GM12878 (cell line): ENCODE measurements around the gene JUND. TPM values are rescaled to one million over a fixed set of nuclear protein-coding genes. Genes with fewer than 3 reads are reported as not detected.

Experiments
- ATAC-seq: fragments of 200-7000 bp; cut with Tn5 transposase; 3 replicates; pipeline ENCODE4 v1.9.1; 2020; ENCODE audit warnings: mild to moderate bottlenecking, moderate library complexity
- BruUV-seq: library from RNA; stranded (reverse); fragments of 400-500 nt; replicated peaks from 2 replicates; lab custom pipeline; 2021; lab: Mats Ljungman, UMichigan
- CTCF ChIA-PET: fragments of 300-600 bp; sonication (Branson Sonifier 250); formaldehyde crosslinking; extraction: SDS; loops from one replicate; lab custom pipeline; 2021; ENCODE audit warnings: inconsistent platforms; lab: Yijun Ruan, JAX
- POLR2A ChIA-PET: fragments of 350-600 bp; formaldehyde crosslinking; extraction: SDS; loops from one replicate; lab custom pipeline; 2021; ENCODE audit warnings: inconsistent platforms; lab: Charles Lee
- RAD21 ChIA-PET: fragments of 300-600 bp; sonication (Branson Sonifier 250); formaldehyde crosslinking; loops from one replicate; lab custom pipeline; 2023; ENCODE audit warnings: antibody characterized with exemption; ENCODE audit not compliant: unreplicated experiment; lab: Charles Lee
- SMC1A ChIA-PET: fragments of 300-600 bp; sonication (Branson Sonifier 250); formaldehyde crosslinking; loops from one replicate; lab custom pipeline; 2023; ENCODE audit not compliant: unreplicated experiment, uncharacterized antibody; lab: Charles Lee
- DNase-seq: peaks from one replicate; pipeline ENCODE4 v3.0.0-alpha.2; 2011; ENCODE audit warnings: low read depth, low spot score
- FAIRE-seq: peaks from 3 replicates; lab custom pipeline; 2011; peaks lifted over from hg19 to GRCh38; lab: Jason Lieb, UNC
- H2AFZ ChIP-seq: 2 replicates; pipeline ENCODE4 v1.6.0; 2011; ENCODE audit warnings: low read depth, low read length, control low read depth; ENCODE audit not compliant: control insufficient read depth
- H3K27ac ChIP-seq: 2 replicates; pipeline ENCODE4 v1.5.1; 2011; ENCODE audit warnings: control low read depth; ENCODE audit not compliant: control insufficient read depth, insufficient read depth
- H3K27me3 ChIP-seq, 2 experiments: replicated peaks in 1 of 2; 2 replicates each; pipeline versions ENCODE4 v1.6.0 to v1.6.1; 2011; ENCODE audit warnings: low read length in 1 of 2; ENCODE audit not compliant: control insufficient read depth in 2 of 2, insufficient read depth in 2 of 2
- H3K36me3 ChIP-seq, 2 experiments: 2 replicates each; pipeline ENCODE4 v1.5.1; 2011; ENCODE audit warnings: low read length in 1 of 2; ENCODE audit not compliant: control insufficient read depth in 2 of 2, insufficient read depth in 2 of 2
- H3K4me1 ChIP-seq: 2 replicates; pipeline ENCODE4 v1.6.1; 2011; ENCODE audit warnings: mild to moderate bottlenecking, low read length, moderate library complexity, mixed read lengths; ENCODE audit not compliant: control insufficient read depth, insufficient read depth
- H3K4me2 ChIP-seq: 2 replicates; pipeline ENCODE4 v1.6.0; 2011; ENCODE audit warnings: control low read depth; ENCODE audit not compliant: control insufficient read depth, insufficient read depth
- H3K4me3 ChIP-seq: fragments of 200-600 bp; sonication (generic); 2 replicates; pipeline ENCODE4 v1.5.1; 2016
- H3K79me2 ChIP-seq: 2 replicates; pipeline ENCODE4 v1.6.0; 2011; ENCODE audit warnings: low read length; ENCODE audit not compliant: control insufficient read depth, insufficient read depth
- H3K9ac ChIP-seq: 2 replicates; pipeline ENCODE4 v1.8.0; 2011; ENCODE audit warnings: low read length, control low read depth, mixed read lengths; ENCODE audit not compliant: control insufficient read depth, insufficient read depth
- H3K9me3 ChIP-seq: replicated peaks from 3 replicates; pipeline ENCODE4 v1.5.1; 2011; ENCODE audit warnings: mild to moderate bottlenecking, low read length; ENCODE audit not compliant: control insufficient read depth, insufficient read depth
- H4K20me1 ChIP-seq: 2 replicates; pipeline ENCODE4 v1.6.0; 2011; ENCODE audit not compliant: control insufficient read depth, insufficient read depth
- GATAD2B ChIP-seq: fragments of 450-650 bp; conservative IDR thresholded peaks from 2 replicates; pipeline ENCODE4 v1.6.1; 2017; ENCODE audit warnings: low read depth, mild to moderate bottlenecking, moderate library complexity
- HDAC6 ChIP-seq: fragments of 200-600 bp; sonication (generic); IDR thresholded peaks from one replicate; pipeline ENCODE4 v1.8.0; 2017; ENCODE audit warnings: antibody characterized with exemption; ENCODE audit not compliant: unreplicated experiment
- KDM1A ChIP-seq: fragments of 200-600 bp; sonication (generic); IDR thresholded peaks from 2 replicates; pipeline ENCODE4 v1.6.1; 2016; ENCODE audit warnings: borderline replicate concordance
- RB1 ChIP-seq: fragments of 450-650 bp; formaldehyde crosslinking; IDR thresholded peaks from 2 replicates; pipeline ENCODE4 v1.6.1; 2017; ENCODE audit warnings: mild to moderate bottlenecking, borderline replicate concordance
- SMARCA5 ChIP-seq: fragments of 450-650 bp; IDR thresholded peaks from 2 replicates; pipeline ENCODE4 v1.6.1; 2017; ENCODE audit warnings: mild to moderate bottlenecking
- ZNF217 ChIP-seq: fragments of 450-650 bp; IDR thresholded peaks from 2 replicates; pipeline ENCODE4 v1.6.1; 2017; ENCODE audit warnings: antibody characterized with exemption, mild to moderate bottlenecking
- ZNF687 ChIP-seq: fragments of 450-650 bp; IDR thresholded peaks from 2 replicates; pipeline ENCODE4 v1.6.1; 2017; ENCODE audit warnings: mild to moderate bottlenecking, moderate library complexity
- WGBS: methylation state at CpG from one replicate; pipeline ENCODE4 v1.1.6; 2016; ENCODE audit warnings: low lambda C conversion rate; ENCODE audit not compliant: insufficient replicate concordance, insufficient coverage; ENCODE audit errors: missing lambda C conversion rate; 5-methylcytosine and 5-hydroxymethylcytosine counted together
- in situ Hi-C: fragments of 300-500 bp; cut with MboI; formaldehyde crosslinking; loops from 9 replicates; pipeline ENCODE4 v1.14.3; 2018; ENCODE audit warnings: mixed read lengths
- intact Hi-C: fragments of 100-400 bp; cut with micrococcal nuclease; formaldehyde crosslinking; loops from one replicate; pipeline ENCODE4 v1.14.2; 2022; ENCODE audit not compliant: unreplicated experiment
- polyA plus RNA-seq, 11 experiments: library from polyadenylated mRNA; depleted of rRNA in 4 of 11; unstranded in 6 of 11; stranded (reverse) in 5 of 11; fragments of >200 nt; fragmentation: Nextera tagmentation in 4 of 11; fragmentation: Illumina TruSeq in 1 of 11; extraction: Ambion mirVana in 4 of 11; extraction: Trizol in 1 of 11; gene quantifications; 1 replicate in 1 of 11; 2 replicates in 10 of 11; pipeline versions ENCODE4 v1.2.1 to v1.2.3, GENCODE V29; 2011 to 2016; ENCODE audit warnings: inconsistent platforms in 2 of 11, missing spikeins in 2 of 11, low read depth in 1 of 11
- total RNA-seq, 4 experiments: library from RNA; depleted of rRNA in 3 of 4; stranded (reverse); fragments of >200 nt in 3 of 4; fragmentation: Illumina TruSeq in 1 of 4; extraction: Trizol in 1 of 4; gene quantifications; 2 replicates each; pipeline versions ENCODE4 v1.2.1 to v1.2.3, GENCODE V29; 2013 to 2021
- TF ChIP-seq, protein P1 (sequence below): fragments of 450-650 bp; conservative IDR thresholded peaks from 2 replicates; pipeline ENCODE4 v1.6.1; 2017; ENCODE audit warnings: mild to moderate bottlenecking, moderate library complexity

Gene JUND
- total and polyA plus RNA-seq, 10 of the 15 experiments (the other 5 are each of a cell fraction or from before 2014, with no cell fraction given) = 7.4 to 164 (median 18.8) TPM

DNA sequence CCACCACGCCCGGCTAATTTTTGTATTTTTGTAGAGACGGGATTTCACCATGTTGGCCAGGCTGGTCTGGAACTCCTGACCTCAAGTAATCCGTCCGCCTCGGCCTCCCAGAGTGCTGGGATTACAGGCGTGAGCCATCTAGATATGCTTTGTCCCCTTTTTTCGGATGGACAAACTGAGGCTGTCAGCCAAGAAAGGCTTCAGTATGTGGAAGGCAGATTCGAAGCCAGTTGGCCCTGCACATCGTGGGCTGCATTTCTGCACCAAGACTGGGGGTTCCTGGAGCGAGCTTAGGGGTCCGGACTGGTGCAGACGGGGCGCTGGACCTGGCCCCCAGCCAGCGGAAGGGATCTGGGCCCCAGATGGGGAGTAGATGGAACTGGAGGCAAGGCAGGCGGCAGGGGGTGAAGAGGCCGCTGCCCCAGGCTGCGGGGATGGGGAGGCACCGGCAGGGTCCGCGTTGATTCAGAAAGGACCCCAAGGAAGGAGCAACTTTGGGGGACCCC lies 9.7 kb upstream of the JUND start:
- Histone ChIP-seq H2AFZ (peak overlapping the region; percentile 25; the same call in 1 of the 2 replicates), H4K20me1 (no peaks in the 10 kb centered on the region), H3K4me3 (peak overlapping the region; percentile 96; the same call in 1 of the 2 replicates), H3K4me2 (peak overlapping the region; percentile 71), H3K36me3 (no peaks in the 10 kb centered on the region), H3K79me2 (peaks cover 5% of the 10 kb centered on the region), H3K4me1 (peaks cover 32% of the 10 kb centered on the region), H3K9me3 (no peaks in the 10 kb centered on the region; the same call in 2 of the 3 replicates), H3K27ac (peak overlapping the region; percentile 96), H3K27me3 (no peaks in the 10 kb centered on the region; a peak in 1 of 4 replicates), H3K9ac (peak overlapping the region; percentile 45)
- intact Hi-C loops = no loop called here
- ChIA-PET POLR2A (interaction anchor here (0.5 to 5.8 kb wide), 7 partner anchors 11 to 413 kb away, joined by 3 to 172 read pairs (median 6); partner anchors contain the start of genes JUND and LSM4), SMC1A (interaction anchor here (1.1 to 4.3 kb wide), 4 partner anchors 11 to 31 kb away, joined by 5 to 58 read pairs (median 15); partner anchors contain the start of genes JUND and LSM4), RAD21 (interaction anchor here (0.6 to 5.8 kb wide), 5 partner anchors 10 to 123 kb away, joined by 3 to 136 read pairs (median 6); partner anchors contain the start of gene JUND), CTCF (interaction anchor here (1.5 to 4.5 kb wide), 4 partner anchors 11 to 37 kb away, joined by 4 to 81 read pairs (median 14); partner anchors contain the start of gene JUND)
- WGBS = 20% methylated on average over 21 of the region's 21 CpGs
- TSS peak; percentile 89 for BruUV-seq
- DNase-seq (no peak), FAIRE-seq (no peak), ATAC-seq (peak; percentile 15)
- in situ Hi-C loops = no loop called here
- 0 out of 2 replicates have a peak, but pooled peaks have one; percentile 6 for TF ChIP-seq ZNF687
- TF ChIP-seq KDM1A = 0 out of 2 replicates have a peak, but pooled peaks have one; percentile 30
- TF ChIP-seq ZNF217 = peak; percentile 56; the same call in 1 of the 2 replicates
- 0 out of 2 replicates have a peak, but pooled peaks have one; percentile 80 for TF ChIP-seq SMARCA5
- TF ChIP-seq RB1 = no peak
- TF ChIP-seq GATAD2B = peak; percentile 51; the same call in 1 of the 2 replicates
- TF ChIP-seq, protein P1, sequence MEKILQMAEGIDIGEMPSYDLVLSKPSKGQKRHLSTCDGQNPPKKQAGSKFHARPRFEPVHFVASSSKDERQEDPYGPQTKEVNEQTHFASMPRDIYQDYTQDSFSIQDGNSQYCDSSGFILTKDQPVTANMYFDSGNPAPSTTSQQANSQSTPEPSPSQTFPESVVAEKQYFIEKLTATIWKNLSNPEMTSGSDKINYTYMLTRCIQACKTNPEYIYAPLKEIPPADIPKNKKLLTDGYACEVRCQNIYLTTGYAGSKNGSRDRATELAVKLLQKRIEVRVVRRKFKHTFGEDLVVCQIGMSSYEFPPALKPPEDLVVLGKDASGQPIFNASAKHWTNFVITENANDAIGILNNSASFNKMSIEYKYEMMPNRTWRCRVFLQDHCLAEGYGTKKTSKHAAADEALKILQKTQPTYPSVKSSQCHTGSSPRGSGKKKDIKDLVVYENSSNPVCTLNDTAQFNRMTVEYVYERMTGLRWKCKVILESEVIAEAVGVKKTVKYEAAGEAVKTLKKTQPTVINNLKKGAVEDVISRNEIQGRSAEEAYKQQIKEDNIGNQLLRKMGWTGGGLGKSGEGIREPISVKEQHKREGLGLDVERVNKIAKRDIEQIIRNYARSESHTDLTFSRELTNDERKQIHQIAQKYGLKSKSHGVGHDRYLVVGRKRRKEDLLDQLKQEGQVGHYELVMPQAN = no peak
- peak; percentile 34 for TF ChIP-seq HDAC6
